ENCODE data around the gene DLGAP1. TPM values are rescaled to one million over a fixed set of nuclear protein-coding genes. Genes with fewer than 3 reads are reported as not detected.

DLGAP1 gene
- polyA plus RNA-seq, 1 donor from 2014 or later: 4.5 TPM

DNA sequence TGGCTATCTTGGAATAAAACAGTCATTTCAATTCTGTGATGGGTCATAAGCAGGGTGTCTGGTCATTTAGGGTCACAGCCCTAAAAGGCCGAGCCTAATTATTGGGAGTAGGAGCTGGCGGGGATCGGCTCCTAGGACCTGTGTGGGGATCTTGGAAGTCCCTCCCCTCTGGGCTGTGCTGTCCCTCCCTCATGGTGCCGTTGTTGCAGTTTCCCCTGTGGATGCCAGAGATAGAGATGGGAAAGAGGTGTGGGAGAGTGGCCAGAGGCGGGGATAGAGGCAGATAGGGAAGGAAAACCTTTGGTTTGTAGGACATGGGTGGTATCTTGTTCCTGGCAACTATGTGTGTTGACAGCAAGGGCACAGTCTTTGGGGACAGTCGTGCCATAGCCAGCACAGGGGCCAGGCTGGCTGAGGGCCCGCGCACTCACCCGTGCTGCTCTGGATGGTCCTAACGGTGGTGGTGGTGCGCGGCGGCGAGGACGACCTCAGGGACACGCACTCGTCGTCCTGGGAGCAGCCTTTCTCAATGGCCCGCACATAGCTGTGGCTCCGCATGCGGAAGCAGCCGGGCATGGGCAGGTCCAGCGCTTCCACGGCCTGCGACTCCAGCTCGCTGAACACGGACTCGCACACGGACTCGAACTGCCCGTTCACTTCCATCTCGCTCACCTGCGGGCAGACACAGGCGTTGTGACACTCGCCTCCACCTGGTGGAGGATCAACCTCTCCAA, 726.2 kb downstream of the DLGAP1 start:
- H3K36me3 ChIP-seq (ENCODE audit: insufficient read depth, low read length): no peaks in the 10 kb centered on the region
- no peaks in the 10 kb centered on the region for H3K79me2 ChIP-seq (replicated peaks; ENCODE audit: insufficient read depth, low read length)
- no peak overlapping the region for H3K4me2 ChIP-seq (ENCODE audit: low read length)
- TF ChIP-seq, protein P1, sequence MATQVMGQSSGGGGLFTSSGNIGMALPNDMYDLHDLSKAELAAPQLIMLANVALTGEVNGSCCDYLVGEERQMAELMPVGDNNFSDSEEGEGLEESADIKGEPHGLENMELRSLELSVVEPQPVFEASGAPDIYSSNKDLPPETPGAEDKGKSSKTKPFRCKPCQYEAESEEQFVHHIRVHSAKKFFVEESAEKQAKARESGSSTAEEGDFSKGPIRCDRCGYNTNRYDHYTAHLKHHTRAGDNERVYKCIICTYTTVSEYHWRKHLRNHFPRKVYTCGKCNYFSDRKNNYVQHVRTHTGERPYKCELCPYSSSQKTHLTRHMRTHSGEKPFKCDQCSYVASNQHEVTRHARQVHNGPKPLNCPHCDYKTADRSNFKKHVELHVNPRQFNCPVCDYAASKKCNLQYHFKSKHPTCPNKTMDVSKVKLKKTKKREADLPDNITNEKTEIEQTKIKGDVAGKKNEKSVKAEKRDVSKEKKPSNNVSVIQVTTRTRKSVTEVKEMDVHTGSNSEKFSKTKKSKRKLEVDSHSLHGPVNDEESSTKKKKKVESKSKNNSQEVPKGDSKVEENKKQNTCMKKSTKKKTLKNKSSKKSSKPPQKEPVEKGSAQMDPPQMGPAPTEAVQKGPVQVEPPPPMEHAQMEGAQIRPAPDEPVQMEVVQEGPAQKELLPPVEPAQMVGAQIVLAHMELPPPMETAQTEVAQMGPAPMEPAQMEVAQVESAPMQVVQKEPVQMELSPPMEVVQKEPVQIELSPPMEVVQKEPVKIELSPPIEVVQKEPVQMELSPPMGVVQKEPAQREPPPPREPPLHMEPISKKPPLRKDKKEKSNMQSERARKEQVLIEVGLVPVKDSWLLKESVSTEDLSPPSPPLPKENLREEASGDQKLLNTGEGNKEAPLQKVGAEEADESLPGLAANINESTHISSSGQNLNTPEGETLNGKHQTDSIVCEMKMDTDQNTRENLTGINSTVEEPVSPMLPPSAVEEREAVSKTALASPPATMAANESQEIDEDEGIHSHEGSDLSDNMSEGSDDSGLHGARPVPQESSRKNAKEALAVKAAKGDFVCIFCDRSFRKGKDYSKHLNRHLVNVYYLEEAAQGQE (IDR thresholded peaks at IDR 0.05; ENCODE audit: borderline replicate concordance): no peak
- TF ChIP-seq SMC3 (conservative IDR thresholded peaks at IDR 0.05; ENCODE audit: poor library complexity): no peak
- TF ChIP-seq TAF1 (IDR thresholded peaks at IDR 0.05; ENCODE audit: low read depth): no peak
- no peak for TF ChIP-seq EZH2 (IDR thresholded peaks at IDR 0.05; ENCODE audit: borderline replicate concordance, insufficient read depth, low read length, poor library complexity, severe bottlenecking)
- no peak for TF ChIP-seq EP300 (conservative IDR thresholded peaks at IDR 0.05; ENCODE audit: poor library complexity, severe bottlenecking)
- no peak for TF ChIP-seq MXI1 (conservative IDR thresholded peaks at IDR 0.05; ENCODE audit: poor library complexity, severe bottlenecking)
- TF ChIP-seq, protein P2, sequence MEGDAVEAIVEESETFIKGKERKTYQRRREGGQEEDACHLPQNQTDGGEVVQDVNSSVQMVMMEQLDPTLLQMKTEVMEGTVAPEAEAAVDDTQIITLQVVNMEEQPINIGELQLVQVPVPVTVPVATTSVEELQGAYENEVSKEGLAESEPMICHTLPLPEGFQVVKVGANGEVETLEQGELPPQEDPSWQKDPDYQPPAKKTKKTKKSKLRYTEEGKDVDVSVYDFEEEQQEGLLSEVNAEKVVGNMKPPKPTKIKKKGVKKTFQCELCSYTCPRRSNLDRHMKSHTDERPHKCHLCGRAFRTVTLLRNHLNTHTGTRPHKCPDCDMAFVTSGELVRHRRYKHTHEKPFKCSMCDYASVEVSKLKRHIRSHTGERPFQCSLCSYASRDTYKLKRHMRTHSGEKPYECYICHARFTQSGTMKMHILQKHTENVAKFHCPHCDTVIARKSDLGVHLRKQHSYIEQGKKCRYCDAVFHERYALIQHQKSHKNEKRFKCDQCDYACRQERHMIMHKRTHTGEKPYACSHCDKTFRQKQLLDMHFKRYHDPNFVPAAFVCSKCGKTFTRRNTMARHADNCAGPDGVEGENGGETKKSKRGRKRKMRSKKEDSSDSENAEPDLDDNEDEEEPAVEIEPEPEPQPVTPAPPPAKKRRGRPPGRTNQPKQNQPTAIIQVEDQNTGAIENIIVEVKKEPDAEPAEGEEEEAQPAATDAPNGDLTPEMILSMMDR (IDR thresholded peaks at IDR 0.05; ENCODE audit: poor library complexity, severe bottlenecking): no peak
- no peak for TF ChIP-seq RAD21 (conservative IDR thresholded peaks at IDR 0.05)
- TF ChIP-seq POLR2AphosphoS5 (IDR thresholded peaks at IDR 0.05): no peak
- H3K4me3 ChIP-seq (ENCODE audit: low read length): no peak overlapping the region
- H4K20me1 ChIP-seq (ENCODE audit: insufficient read depth): no peaks in the 10 kb centered on the region
- no peak overlapping the region for H3K27ac ChIP-seq (ENCODE audit: low read length)
- H3K9ac ChIP-seq (ENCODE audit: low read length): no peak overlapping the region
- no peaks in the 10 kb centered on the region for H3K27me3 ChIP-seq (ENCODE audit: insufficient read depth, low read depth, low read length)
- no peaks in the 10 kb centered on the region for H3F3A ChIP-seq (ENCODE audit: insufficient read depth, low read length, poor library complexity, severe bottlenecking)
- no peak overlapping the region for H2AFZ ChIP-seq (ENCODE audit: low read depth, low read length)
- H3K9me2 ChIP-seq (ENCODE audit: insufficient read depth, low read length): no peaks in the 10 kb centered on the region
- no peaks in the 10 kb centered on the region for H3K9me3 ChIP-seq (ENCODE audit: low read length)

DNA sequence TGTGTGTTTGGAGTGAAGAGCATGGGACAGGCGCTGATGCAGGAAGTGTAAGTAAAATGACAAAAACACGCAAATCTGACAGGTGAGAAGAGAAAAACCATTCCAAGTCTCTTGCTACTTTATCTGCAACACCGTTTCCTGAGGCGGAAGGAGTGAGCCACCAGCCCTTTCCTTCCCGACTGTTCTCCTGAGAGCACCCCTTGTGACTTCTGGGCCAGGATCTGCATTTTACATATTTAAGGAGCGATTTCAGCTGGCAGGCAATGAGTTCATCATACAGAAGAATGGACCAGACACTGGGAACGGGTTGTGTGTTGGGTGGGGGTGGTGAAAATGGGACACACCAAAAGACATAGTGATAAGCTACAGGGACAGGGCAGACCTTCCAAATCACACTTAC, 727.8 kb downstream of the DLGAP1 start:
- H3K27ac ChIP-seq (ENCODE audit: low read length): no peak overlapping the region
- TF ChIP-seq, protein P2 (IDR thresholded peaks at IDR 0.05; ENCODE audit: poor library complexity, severe bottlenecking): no peak
- TF ChIP-seq MXI1 (conservative IDR thresholded peaks at IDR 0.05; ENCODE audit: poor library complexity, severe bottlenecking) (no peak), POLR2AphosphoS5 (IDR thresholded peaks at IDR 0.05) (no peak), TAF1 (IDR thresholded peaks at IDR 0.05; ENCODE audit: low read depth) (no peak), EP300 (conservative IDR thresholded peaks at IDR 0.05; ENCODE audit: poor library complexity, severe bottlenecking) (no peak), RAD21 (conservative IDR thresholded peaks at IDR 0.05) (no peak), EZH2 (IDR thresholded peaks at IDR 0.05; ENCODE audit: borderline replicate concordance, insufficient read depth, low read length, poor library complexity, severe bottlenecking) (no peak)
- TF ChIP-seq, protein P1 (IDR thresholded peaks at IDR 0.05; ENCODE audit: borderline replicate concordance): no peak

More for the DNA sequence above, 727.8 kb downstream of the DLGAP1 start:
- Histone ChIP-seq H3K36me3 (ENCODE audit: insufficient read depth, low read length) (no peaks in the 10 kb centered on the region), H3K4me3 (ENCODE audit: low read length) (no peak overlapping the region), H3K79me2 (replicated peaks; ENCODE audit: insufficient read depth, low read length) (no peaks in the 10 kb centered on the region), H3K9ac (ENCODE audit: low read length) (no peak overlapping the region), H2AFZ (ENCODE audit: low read depth, low read length) (no peak overlapping the region), H3K4me2 (ENCODE audit: low read length) (no peak overlapping the region), H3K9me2 (ENCODE audit: insufficient read depth, low read length) (no peaks in the 10 kb centered on the region), H3F3A (ENCODE audit: insufficient read depth, low read length, poor library complexity, severe bottlenecking) (no peaks in the 10 kb centered on the region), H3K9me3 (ENCODE audit: low read length) (no peaks in the 10 kb centered on the region), H3K27me3 (ENCODE audit: insufficient read depth, low read depth, low read length) (no peaks in the 10 kb centered on the region), H4K20me1 (ENCODE audit: insufficient read depth) (no peaks in the 10 kb centered on the region)

Measured in neural cell (in vitro differentiated cells).